A673 (cell line): ENCODE measurements around the gene FRMD6. TPM values are rescaled to one million over a fixed set of nuclear protein-coding genes. Genes with fewer than 3 reads are reported as not detected.

Experiments used
- BruUV-seq: library from RNA; stranded (reverse); fragments of 400-500 nt; replicated peaks from 2 replicates; lab custom pipeline; 2021; lab: Mats Ljungman, UMichigan
- CTCF ChIA-PET: fragments of 300-600 bp; sonication (Branson Sonifier 250); formaldehyde crosslinking; loops from one replicate; lab custom pipeline; 2022; ENCODE audit warnings: antibody characterized with exemption; lab: Charles Lee
- POLR2A ChIA-PET: fragments of 300-600 bp; sonication (Branson Sonifier 250); formaldehyde crosslinking; loops from one replicate; lab custom pipeline; 2022; ENCODE audit warnings: antibody characterized with exemption; ENCODE audit not compliant: low non-redundant PET; lab: Charles Lee
- DNase-seq: peaks from one replicate; pipeline ENCODE4 v3.0.0-alpha.2; 2015; ENCODE audit warnings: low spot score
- H3K27ac ChIP-seq: fragments of 200-600 bp; sonication (generic); 2 replicates; pipeline ENCODE4 v1.5.1; 2016; ENCODE audit warnings: mixed run types, low read depth, mild to moderate bottlenecking, mixed read lengths, antibody characterized with exemption, low read length; ENCODE audit not compliant: poor library complexity, severe bottlenecking
- H3K27me3 ChIP-seq: fragments of 200-600 bp; sonication (generic); replicated peaks from 2 replicates; pipeline ENCODE4 v1.6.1; 2017; ENCODE audit warnings: mixed run types, low read depth, mild to moderate bottlenecking, mixed read lengths, antibody characterized with exemption, low read length; ENCODE audit not compliant: insufficient read depth, poor library complexity
- H3K36me3 ChIP-seq: fragments of 200-600 bp; sonication (generic); 2 replicates; pipeline ENCODE4 v1.6.1; 2016; ENCODE audit warnings: mixed run types, mild to moderate bottlenecking, mixed read lengths, antibody characterized with exemption, low read length; ENCODE audit not compliant: insufficient read depth, poor library complexity, severe bottlenecking
- H3K4me1 ChIP-seq: fragments of 200-600 bp; sonication (generic); 2 replicates; pipeline ENCODE4 v1.6.1; 2017; ENCODE audit warnings: mixed run types, mild to moderate bottlenecking, mixed read lengths, antibody characterized with exemption, low read length; ENCODE audit not compliant: insufficient read depth, poor library complexity, severe bottlenecking
- H3K4me3 ChIP-seq: fragments of 200-600 bp; sonication (generic); 2 replicates; pipeline ENCODE4 v1.5.1; 2016; ENCODE audit warnings: low read depth, mixed run types, mild to moderate bottlenecking, mixed read lengths, low read length; ENCODE audit not compliant: poor library complexity, severe bottlenecking
- H3K9me3 ChIP-seq: fragments of 200-600 bp; sonication (generic); 2 replicates; pipeline ENCODE4 v1.6.1; 2016; ENCODE audit warnings: mixed run types, low read depth, mild to moderate bottlenecking, mixed read lengths, antibody characterized with exemption, low read length; ENCODE audit not compliant: poor library complexity, severe bottlenecking
- EZH2 ChIP-seq: fragments of 200-600 bp; sonication (generic); IDR thresholded peaks from 2 replicates; pipeline ENCODE4 v1.6.1; 2017; ENCODE audit warnings: borderline replicate concordance, low read depth, mild to moderate bottlenecking, mixed read lengths, antibody characterized with exemption, low read length; ENCODE audit not compliant: poor library complexity, severe bottlenecking
- intact Hi-C: fragments of 100-400 bp; cut with micrococcal nuclease; formaldehyde crosslinking; loops from one replicate; pipeline ENCODE4 v1.10.0; 2022; ENCODE audit not compliant: unreplicated experiment
- total RNA-seq: library from RNA; stranded (reverse); gene quantifications from 2 replicates; pipeline ENCODE4 v1.2.3, GENCODE V29; 2021
- TF ChIP-seq, protein P1 (sequence below): fragments of 300-800, 200-600 bp; sonication (generic); conservative IDR thresholded peaks from 2 replicates; pipeline ENCODE4 v1.5.1; 2017; ENCODE audit warnings: low read depth, mild to moderate bottlenecking, antibody characterized with exemption, low read length, moderate library complexity, mixed read lengths

Gene FRMD6
- total RNA-seq, 1 experiment from 2014 or later, result 27.6 TPM

DNA sequence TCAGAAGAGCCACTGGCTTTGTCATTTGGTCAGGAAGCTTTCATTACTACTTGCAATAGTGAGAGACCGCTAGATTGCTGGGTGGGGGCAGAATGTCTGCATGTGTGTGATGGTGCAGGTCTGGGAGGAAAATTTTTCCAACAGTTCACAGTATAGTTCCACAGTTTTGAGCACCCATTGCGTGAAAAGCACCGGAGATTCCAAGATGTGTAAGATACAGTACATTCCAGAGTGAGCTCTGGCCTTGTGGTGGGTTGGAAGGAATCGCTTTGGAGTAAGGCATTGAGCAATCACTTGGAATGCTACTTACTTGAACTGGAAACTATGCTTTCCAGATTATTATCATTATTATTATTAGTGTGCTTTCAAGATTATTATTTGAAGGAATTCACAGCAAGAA is 47.6 kb upstream of the FRMD6 start:
- Histone ChIP-seq H3K4me1 (no peaks in the 10 kb centered on the region), H3K27me3 (no peaks in the 10 kb centered on the region), H3K4me3 (no peak overlapping the region), H3K36me3 (no peaks in the 10 kb centered on the region), H3K27ac (no peak overlapping the region), H3K9me3 (no peaks in the 10 kb centered on the region)
- no peak for TF ChIP-seq EZH2
- TF ChIP-seq, protein P1, sequence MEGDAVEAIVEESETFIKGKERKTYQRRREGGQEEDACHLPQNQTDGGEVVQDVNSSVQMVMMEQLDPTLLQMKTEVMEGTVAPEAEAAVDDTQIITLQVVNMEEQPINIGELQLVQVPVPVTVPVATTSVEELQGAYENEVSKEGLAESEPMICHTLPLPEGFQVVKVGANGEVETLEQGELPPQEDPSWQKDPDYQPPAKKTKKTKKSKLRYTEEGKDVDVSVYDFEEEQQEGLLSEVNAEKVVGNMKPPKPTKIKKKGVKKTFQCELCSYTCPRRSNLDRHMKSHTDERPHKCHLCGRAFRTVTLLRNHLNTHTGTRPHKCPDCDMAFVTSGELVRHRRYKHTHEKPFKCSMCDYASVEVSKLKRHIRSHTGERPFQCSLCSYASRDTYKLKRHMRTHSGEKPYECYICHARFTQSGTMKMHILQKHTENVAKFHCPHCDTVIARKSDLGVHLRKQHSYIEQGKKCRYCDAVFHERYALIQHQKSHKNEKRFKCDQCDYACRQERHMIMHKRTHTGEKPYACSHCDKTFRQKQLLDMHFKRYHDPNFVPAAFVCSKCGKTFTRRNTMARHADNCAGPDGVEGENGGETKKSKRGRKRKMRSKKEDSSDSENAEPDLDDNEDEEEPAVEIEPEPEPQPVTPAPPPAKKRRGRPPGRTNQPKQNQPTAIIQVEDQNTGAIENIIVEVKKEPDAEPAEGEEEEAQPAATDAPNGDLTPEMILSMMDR, result no peak
- DNase-seq, result no peak
- POLR2A ChIA-PET, result no interaction called here
- CTCF ChIA-PET, result no interaction called here
- BruUV-seq, result no TSS peak
- intact Hi-C loops, result no loop called here

DNA sequence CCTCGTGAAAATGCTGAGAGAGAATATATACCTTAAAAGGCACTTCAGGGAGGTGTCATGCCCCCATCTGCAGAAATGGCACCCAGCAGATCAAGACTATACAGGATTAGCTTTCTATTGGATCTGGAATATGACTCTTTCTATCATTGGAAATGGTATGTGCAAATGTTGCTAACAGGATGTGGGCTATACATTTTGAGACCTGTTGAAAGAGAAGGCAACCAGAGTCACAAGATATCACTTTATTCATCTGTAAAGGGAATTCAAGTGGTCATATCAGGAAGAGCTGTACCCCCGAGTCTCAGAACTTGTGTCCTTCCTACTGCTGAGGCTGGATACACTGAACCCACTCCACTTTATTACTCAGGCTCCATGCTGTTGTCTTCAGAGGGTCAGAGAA is 46.1 kb upstream of the FRMD6 start:
- no peaks in the 10 kb centered on the region for H3K27me3 ChIP-seq
- TF ChIP-seq, protein P1, result no peak
- TF ChIP-seq EZH2, result no peak
- H3K4me1 ChIP-seq, result no peaks in the 10 kb centered on the region
- no peak overlapping the region for H3K27ac ChIP-seq
- H3K4me3 ChIP-seq, result no peak overlapping the region
- no peak for DNase-seq
- ChIA-PET POLR2A (no interaction called here), CTCF (no interaction called here)
- no TSS peak for BruUV-seq
- H3K9me3 ChIP-seq, result no peaks in the 10 kb centered on the region
- intact Hi-C loops, result no loop called here
- H3K36me3 ChIP-seq, result no peaks in the 10 kb centered on the region

DNA sequence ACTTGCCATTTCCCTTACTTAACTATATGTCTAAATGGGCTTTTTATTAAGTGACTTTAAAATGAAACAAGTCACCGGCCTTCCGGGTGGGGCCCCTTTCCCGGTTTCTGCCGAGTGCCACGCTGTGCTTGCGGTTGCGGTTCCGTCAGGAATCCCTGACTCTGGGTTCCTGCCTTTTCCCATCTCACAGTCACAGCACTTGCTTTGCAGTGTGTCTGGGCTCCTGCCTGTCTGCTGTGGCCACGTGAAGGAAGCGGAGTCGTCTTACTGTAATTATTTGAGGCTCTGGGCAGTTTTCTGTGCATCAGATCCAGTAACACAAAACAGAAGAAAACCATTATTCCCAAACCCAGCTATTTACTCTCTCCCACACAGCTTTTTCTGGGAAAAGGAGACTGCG is 44.0 kb upstream of the FRMD6 start:
- intact Hi-C loops, result no loop called here
- H3K9me3 ChIP-seq, result no peaks in the 10 kb centered on the region
- no peak overlapping the region for H3K4me3 ChIP-seq
- no peak overlapping the region for H3K27ac ChIP-seq
- H3K4me1 ChIP-seq, result no peaks in the 10 kb centered on the region
- H3K36me3 ChIP-seq, result no peaks in the 10 kb centered on the region
- H3K27me3 ChIP-seq, result no peaks in the 10 kb centered on the region
- no TSS peak for BruUV-seq
- ChIA-PET CTCF (no interaction called here), POLR2A (no interaction called here)
- DNase-seq, result no peak
- TF ChIP-seq EZH2, result no peak
- TF ChIP-seq, protein P1, result no peak
